Muscle of back (tissue), 11 donors: ENCODE results near the gene CCDC88C. TPM values are rescaled to one million over a fixed set of nuclear protein-coding genes. Genes with fewer than 3 reads are reported as not detected.

Experiments
- DNase-seq, 3 donors: peaks; one replicate each; pipeline versions ENCODE4 v3.0.0 to v3.0.0-alpha.2; 2013
- polyA plus RNA-seq, 10 donors: library from polyadenylated mRNA; unstranded; fragments of 120-200 nt; gene quantifications; one replicate each; pipeline ENCODE4 v1.2.1, GENCODE V29; 2013; ENCODE audit not compliant: insufficient read length in 10 of 10

Gene CCDC88C
- polyA plus RNA-seq, 10 donors: 8.3 to 15.5 (median 13.3) TPM

DNA sequence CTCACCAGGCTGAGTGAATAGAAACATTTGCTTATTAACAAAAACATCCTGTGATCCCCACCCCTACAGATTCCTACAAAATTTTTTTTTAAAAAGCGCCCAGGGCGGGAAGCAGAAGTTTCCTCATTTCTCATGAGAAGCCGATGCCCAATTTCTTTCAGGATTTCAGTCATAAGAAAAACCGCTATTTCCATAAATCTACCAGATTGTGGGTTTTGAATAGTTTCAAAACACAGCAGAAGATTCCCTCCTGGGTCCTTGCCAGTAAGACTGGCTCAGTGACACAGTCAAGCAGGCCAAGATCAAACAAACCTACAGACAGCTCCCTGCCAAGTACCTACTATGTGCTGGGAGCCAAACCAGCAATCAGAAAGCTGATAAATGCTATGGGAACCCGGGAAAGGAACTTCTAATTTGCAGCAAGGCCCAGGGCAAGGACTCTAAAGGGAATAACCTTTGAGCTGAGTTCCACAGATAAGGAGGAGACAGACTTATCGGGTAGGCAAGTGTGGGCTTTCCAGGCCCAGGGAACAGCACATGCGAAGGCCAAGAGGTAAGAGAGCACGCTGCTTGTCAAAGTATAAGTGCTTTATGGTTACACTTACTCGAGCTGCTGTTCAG is 68.7 kb downstream of the CCDC88C start:
- DNase-seq: no peak

DNA sequence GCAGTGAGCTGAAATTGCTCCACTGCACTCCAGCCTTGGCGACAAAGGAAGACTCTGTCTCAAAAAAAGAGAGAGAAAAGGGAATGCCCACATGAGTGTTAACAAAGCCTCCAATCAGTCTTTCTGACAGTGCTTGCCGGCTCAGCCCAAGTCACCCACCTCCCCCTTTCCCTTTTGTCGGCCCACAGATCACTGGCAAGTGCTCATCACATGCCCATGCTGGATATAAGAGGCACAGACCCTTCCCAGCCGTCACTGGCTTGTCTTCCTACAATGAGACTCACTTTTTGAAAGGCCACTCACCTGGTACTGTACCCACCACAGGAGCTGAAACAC is 70.8 kb downstream of the CCDC88C start:
- no peak for DNase-seq

DNA sequence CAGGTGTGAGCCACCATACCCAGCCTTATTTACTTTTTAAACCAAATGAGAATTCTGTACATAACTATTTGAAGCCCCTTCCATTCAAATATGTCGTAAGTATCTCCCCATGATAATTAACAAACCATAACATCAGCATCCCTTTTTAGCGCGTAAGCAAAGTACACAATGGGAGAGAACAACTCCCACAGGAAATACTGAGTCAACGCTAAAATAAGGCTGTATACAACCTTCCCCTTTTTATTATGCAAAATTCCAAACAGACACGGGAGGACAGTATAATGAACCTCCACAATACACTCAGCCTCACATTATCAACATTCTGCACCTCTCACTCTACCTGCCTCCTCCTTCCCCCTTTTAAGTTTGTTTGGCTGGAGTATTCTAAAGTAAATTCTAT is 73.5 kb downstream of the CCDC88C start:
- no peak for DNase-seq

DNA sequence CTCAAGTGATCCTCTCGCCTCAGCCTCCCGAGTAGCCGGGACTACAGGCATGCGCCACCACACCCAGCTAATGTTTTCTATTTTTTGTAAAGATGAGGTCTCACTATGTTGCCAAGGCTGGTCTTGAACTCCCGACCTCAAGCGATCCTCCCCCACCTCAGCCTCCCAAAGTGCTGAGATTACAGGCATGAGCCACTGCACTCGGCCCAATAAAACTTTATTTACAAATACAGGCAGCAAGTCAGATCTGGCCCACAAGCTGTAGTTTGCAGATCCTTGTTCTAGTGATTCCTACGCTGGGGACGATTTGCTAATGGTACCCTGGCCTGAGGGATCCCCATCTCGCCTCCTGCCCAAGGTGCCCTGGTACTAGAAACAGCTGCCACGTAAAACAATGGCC is 74.6 kb downstream of the CCDC88C start:
- no peak for DNase-seq

DNA sequence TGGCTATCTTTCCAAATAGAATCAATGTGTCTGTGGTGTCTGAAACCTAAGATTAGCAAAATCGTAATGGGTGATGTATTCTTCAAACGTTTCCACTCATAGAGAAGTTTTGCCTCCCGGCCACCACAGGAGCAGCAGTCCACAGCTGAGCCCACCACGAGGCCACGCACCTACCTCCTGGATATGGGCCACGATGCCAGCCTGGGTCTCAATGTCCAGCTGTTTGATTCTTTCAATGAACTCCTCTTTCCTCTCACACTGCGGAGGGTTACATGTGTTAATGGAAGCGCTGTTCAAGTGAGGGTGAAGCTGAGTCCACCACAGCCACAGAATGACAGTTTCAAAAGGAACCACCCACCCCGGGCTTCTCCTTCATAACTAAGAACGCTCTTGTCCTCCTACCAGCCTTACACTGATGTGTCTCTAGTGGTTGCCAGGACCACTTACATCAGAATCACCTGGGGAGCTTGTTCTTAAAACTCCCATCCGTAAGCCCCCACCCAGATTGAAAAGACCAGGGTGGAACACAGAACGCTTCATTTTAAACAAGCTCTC is 75.3 kb downstream of the CCDC88C start:
- DNase-seq: no peak

DNA sequence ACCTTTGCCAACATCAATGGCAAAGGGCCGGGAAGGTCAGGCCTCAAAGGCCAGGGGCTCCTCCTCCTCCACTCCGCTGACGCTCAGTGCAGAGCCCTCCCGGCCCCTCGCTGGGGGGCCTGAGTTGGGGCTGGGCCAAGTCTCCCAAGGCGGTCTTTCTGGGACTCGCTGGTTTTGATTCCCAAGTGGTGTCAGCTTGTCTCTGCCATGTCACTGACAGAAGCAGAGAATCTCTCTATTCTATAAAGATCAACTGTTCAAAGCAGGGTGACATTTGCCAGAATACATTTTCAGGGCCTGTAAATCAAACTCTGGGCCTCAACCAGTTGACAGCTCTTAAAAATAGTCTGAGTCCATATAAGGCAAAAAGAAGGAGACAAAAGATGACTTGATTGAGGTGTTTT is 75.9 kb downstream of the CCDC88C start:
- no peak for DNase-seq

DNA sequence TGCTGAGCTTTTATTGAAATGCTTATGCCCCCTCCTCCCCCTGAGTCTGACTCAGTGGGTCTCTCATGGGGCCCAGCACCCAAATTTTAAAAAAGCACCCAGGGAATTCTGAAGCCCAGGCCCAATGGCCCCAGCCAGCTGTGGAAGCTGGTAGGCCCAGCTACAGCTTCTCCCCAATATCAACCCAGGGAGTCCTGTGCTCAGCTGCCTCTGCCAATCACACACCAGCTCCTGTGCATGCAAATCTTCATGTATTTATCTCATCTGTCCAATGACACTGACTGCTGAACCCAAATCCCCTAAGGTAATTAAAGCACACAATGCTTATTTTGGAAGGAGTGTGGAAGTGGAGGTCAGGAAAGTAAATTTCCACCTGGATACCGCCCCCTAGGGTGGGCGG is 76.3 kb downstream of the CCDC88C start:
- peak in 1 of 3 donors; percentile 41 for DNase-seq

DNA sequence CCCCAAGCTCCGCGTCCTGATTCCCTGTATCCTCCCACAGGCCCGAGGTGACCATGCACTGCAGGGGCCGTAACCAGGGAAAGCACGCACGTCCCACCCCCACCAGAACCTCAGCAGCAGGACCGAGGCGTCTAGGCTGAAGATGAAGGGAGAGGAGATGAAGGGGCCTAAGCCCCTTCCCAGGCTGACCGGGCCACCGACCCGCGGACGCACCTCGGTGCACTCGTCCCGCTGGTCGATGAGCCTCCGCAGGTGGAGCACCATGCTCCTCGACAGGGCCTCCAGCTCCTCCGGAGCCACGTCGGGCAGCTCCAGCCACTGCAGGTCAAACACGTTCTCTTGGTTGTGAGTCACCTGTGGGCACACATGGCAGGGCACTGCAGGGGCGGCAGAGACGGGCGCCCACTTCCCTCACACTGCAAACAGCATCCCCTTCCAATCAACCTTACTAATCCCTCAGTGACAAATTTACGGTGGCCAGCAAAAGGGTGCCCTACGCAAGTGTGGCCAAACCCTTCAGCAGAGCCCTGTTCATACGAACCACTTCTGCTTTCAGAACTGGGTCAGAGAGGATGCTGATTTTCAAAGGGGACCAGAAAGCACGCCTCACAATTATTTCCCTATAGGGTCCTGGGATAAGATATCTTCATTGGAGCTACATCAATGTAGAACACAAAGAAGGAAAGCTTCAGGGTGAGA is 77.8 kb downstream of the CCDC88C start:
- no peak for DNase-seq

DNA sequence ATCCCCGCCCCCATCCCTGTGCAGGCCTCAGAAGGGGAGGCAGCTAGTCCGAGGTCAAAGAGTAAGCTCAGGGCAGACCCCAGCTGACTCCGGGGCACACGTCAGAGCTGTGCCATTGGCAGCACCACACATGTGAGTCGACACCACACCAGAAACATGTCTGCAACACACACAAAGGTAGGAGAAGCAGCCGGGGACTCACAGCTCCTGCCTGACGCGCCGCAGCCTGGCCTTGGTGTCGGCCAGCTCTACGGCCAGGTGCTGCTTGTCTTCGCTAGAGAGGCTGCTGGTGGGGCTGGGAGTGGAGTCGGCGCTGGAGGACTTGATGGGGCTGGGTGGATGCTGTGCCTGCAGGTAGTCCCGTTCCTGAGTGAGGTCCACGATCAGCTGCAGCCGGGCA is 78.5 kb downstream of the CCDC88C start:
- no peak for DNase-seq

DNA sequence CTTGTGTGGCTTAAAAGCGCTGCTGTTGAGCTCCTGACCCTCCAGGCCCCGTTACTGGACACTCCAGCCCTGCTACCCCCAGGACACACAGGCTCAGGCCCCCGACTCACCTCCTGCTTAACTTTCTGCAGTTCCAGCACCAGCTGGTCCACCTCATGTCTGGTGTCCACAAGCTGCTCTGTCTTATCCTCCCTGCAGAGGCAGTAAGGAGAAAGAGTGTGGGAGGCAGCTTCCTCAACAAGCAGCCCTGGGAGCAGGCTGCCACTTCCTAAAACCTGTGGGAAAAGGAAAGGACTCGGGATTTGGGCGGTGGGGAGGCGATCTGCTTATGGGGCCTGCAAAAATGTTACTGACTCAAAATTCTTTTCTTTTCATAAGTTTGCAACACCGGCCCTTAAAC is 79.2 kb downstream of the CCDC88C start:
- DNase-seq: no peak

DNA sequence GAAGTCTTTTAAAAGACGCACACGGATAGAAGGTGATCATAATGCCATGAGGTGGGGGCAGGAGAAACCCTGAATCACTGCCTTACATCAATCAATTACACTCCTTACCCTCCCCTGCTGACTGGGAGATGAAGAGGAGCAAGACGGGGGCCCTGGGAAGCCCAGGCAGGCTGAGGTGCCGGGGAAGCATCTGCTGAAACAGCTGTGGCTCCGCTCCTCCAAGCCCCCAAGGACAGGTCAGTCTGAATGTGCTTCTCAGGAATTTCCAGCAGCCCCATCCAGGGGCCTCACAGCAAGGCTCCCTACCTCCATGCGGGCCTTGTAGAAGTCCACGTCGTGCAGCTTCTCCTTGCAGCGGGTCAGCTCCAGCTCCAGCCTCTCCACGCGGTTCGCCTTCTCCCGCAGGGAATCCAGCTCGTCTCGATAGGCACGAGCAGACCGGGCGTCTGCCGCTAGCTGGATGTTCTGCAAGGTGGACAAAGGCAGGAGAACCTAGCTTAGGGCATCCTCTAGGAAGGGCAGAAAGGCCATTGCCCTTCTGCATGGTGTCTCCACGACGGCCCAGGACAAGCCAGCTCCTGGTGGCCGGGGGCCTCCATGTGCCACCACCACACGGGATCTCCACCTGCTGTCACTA is 79.8 kb downstream of the CCDC88C start:
- peak in 2 of 3 donors; percentile 30 to 88 for DNase-seq

DNA sequence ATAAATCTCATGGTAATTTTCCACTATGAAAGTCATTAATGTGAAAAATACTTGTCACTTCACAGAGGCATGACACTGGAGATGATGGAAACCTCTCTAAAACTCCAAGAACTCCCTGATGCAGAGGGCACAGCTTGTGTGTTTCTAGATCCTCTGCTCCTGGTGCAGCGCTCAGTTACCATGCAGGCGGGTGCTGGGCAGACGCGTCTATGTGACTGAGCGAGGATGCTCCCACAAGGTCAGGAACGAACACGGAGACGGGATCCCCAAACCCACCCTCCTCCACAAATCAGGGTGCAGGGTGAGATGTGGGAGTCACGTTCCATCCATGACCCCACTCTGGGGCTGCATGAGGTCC is 81.5 kb downstream of the CCDC88C start:
- no peak for DNase-seq

DNA sequence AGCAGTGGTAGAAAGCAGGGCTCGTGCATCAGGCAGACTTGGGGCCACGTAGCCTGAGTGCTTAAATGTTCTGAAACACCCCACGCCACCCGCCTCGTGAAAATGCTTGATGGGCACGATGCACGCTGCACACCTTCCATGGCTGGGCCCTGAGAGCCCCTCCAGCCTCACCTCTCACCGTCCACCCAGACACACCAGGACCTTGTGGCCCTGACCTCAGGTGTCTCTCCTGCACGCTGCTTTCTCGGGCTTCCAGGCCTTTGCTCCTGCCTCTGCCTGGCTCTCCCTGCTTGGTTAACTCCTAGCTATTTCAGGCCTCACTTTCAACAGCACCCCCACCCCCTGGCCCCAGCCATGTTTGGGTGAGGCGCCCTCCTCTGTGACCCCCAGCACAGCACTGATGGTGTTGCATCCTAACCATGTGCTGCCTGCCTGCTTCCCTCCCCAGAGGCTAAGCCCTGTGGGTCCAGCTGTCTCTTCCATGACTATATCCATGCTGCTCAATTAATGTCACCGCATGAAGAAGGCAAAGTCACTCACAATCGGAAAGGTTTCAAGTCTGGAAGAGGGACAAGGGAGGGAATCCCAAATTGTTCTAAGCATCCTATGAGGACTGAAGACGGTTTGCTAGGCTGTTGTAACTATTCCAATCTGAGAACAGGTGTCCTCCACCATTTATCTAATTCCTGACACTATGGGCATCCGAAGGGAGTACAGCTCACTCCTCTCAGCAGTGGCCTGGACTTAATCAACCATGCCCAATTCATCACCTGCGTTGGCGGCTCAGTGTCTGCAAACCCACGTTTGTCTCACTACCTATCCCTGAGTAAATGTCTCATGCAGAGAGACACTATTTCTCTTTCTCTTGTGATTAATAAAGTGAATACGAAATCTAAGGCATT is 82.2 kb downstream of the CCDC88C start:
- no peak for DNase-seq

DNA sequence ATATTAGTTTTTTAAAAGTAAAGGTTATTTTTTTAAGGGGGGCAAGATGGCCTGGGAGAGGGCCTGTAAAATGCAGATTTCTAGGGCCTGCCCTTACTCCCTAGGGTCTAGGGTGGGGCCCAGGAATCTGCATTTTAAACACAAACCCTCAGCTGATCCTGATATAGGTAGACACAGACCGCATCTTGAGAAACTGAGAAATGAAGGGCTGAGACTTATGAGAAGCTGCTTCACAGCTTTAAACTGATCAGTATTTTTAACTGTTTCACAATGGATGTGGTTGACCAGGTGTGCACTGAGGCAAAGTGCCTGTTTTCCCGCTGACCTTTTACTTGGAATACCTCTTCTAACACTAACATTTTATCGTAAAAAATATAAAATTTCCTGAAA is 84.0 kb downstream of the CCDC88C start:
- no peak for DNase-seq

DNA sequence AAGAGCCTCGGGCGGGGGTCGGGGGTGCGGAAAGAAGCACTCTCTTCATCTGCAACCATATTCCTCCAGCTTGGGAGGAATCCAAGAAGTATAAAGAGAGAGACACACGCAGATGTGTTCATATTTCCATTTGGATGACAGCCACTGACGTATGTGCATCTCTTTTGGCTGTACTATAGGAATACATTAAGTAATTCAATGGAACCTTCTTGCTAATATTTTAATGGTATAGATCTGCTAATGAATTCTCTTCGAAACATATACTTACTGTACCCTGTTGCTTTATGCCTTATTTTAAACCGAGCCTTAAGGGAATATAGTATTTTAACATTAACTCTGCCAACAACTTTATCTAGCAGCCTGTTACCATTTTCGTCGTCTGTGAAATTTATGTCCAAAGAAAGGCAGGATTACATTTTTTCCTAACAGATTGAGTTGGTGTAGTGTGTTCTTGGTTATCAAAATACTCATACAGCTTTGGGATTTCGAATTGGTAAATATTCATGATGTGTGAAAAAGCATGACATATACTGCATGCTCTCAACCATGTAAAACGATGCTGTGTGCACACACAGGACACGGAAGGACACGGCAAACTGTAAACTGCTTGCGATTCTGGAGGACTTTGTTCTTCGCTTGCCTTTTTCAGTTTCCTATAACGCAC is 84.5 kb downstream of the CCDC88C start:
- peak; percentile 71 to 94 (median 82) for DNase-seq

DNA sequence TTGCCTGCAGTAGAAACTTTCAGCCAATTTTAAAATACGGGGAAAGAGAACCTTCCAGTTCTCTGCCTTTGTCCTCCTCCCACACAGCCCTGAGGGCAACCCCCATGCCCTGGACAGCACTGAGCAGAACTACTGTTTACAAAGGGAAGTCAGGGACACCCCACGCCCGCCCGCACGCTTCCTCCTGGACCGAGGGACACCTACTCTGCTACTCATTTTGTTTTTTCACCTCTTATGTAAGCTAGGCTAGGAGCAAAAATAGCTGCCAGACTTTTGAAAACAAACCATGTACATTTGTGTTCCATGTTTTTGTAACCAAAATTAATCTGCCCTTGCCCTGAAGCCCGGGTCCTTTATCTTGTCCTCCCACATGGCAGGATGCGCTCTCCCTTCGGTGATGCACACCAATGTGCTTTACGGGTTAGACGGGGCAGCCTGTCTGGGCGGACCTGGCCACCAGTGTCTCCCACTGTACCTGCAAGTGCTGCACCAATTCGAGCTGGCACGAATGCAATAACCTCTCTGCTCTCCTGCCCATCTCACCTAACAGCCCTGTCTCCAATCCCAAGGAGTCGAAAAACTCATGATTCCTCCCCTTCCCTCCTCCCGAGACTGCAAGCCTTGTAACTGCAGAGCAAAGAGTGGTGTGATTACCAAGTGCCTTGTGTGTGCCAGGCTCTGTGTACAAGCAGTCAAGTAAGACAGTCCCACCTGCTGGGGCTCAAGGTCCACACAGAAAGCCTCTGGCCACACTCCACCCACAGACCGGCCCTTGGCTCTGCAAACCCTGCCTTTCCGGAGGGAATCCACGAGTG is 85.2 kb downstream of the CCDC88C start:
- DNase-seq: peak in 1 of 3 donors; percentile 58

DNA sequence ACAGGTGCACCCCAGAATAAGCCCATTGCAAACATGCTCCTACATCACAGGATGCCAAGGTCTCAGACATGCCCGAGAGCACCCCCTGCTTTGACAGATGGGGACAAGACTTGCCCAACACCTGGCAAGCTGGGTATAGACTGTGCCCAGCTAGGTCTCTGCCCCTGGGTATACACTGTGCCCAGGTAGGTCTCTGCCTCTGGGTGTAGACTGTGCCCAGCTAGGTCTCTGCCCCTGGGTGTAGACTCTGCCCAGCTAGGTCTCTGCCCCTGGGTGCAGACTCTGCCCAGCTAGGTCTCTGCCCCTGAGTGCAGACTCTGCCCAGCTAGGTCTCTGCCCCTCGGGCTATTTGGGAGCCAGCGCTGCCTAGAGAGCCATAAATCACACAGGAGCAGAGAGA is 85.9 kb downstream of the CCDC88C start:
- DNase-seq: no peak

DNA sequence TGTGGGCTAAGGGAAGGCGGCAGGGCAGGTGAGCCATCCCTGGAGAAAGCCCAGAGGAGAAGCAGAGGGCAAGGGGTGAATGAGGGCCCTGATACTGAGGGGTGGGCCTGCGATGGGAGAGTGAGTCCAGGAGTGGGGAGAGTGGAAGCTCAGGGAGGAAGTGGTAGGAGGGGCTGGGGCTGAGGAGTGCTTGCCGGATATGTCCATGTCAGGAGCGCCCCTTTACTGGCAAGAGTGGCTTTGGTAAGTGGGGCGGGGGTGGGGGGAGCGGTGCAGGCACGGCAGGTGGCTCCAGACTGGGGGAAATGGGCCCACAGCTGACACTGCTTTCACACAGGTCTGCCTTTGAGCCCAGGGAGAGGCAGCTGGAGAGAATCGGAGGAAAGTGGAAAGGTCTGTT is 86.8 kb downstream of the CCDC88C start:
- no peak for DNase-seq

DNA sequence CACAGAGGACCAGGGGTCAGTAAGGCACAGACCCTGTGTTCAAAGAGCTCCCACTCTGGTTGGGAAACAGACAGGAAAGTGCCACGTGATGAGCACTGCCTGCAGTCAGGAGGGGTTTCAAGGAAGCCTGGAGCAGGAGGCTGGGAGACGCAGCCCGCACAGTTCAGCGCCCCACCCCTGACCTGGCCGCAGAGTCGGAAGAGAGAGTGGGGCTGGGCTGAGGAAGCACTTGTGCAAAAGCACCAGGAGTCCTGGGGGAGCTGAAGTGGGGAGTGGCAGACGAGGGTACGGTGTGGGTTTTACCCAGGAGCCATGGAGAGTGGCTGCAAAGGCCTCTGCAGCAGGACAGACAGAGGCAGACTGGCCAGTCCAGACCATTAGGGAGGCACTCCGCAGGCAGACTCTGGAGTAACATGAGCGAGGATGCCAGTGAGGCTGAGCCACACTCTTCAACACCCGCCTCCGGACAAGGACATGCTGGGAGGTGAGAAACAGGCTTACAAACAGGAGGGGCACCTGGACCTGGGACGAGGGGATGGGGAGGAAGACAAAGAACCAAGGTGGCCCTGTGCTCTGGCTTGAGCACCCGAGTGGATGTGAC is 87.4 kb downstream of the CCDC88C start:
- no peak for DNase-seq

DNA sequence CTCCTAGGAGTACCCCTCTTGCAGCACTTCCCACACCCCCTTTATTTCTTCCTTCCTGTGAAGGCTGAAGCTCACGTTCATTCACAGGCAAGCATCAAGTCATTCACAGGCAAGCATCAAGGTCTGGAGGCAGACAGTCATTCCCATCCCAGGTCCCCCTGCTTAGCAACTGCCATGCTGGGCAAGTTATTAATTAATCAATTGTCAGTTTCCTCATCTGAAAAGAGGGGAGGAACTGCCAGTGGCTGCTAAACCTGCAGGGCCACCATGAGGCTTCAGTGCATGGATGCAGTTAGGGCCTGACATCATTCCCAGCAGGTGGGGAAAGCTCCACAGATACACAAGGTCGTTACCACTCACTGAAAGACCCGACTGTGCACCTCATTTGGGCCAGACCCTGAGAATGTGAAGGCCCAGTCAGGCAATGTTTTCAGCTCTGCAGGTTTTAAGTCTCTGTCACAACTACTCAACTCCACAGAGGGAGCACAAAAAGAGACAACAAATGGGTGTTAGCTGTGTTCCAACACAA is 88.1 kb downstream of the CCDC88C start:
- no peak for DNase-seq
